NCI-H526 (cell line): ENCODE data around the gene SRSF8.

Experiments used
- DNase-seq, 2 experiments: peaks; one replicate each; lab custom pipeline; 2025; lab: John Stamatoyannopoulos, UW

The SRSF8 gene

GRCh38 chr11:95068549-95068948 is 1.8 kb downstream of the SRSF8 start:
- DNase-seq, result peak; percentile 98 to 99

- no peak for DNase-seq
Observed at GRCh38 chr11:95070471-95070870, 3.8 kb downstream of the SRSF8 start.

GRCh38 chr11:95072948-95073347 is 6.2 kb downstream of the SRSF8 start:
- DNase-seq, result no peak

GRCh38 chr11:95074792-95075563 is 8.3 kb downstream of the SRSF8 start:
- DNase-seq, result no peak

GRCh38 chr11:95076416-95076815 is 9.7 kb downstream of the SRSF8 start:
- DNase-seq, result no peak

GRCh38 chr11:95076981-95077380 is 10.3 kb downstream of the SRSF8 start:
- no peak for DNase-seq

GRCh38 chr11:95078526-95078925 is 11.8 kb downstream of the SRSF8 start:
- DNase-seq, result no peak

GRCh38 chr11:95081010-95081409 is 14.3 kb downstream of the SRSF8 start:
- no peak for DNase-seq

- no peak for DNase-seq
Observed at GRCh38 chr11:95081412-95081811, 14.7 kb downstream of the SRSF8 start.

- DNase-seq, result no peak
Observed at GRCh38 chr11:95082576-95083001, 15.9 kb downstream of the SRSF8 start.

GRCh38 chr11:95084509-95084908 is 17.8 kb downstream of the SRSF8 start:
- no peak for DNase-seq

- no peak for DNase-seq
Observed at GRCh38 chr11:95085117-95085816, 18.5 kb downstream of the SRSF8 start.

GRCh38 chr11:95086151-95086550 is 19.4 kb downstream of the SRSF8 start:
- no peak for DNase-seq

- no peak for DNase-seq
Observed at GRCh38 chr11:95086836-95087570, 20.3 kb downstream of the SRSF8 start.

GRCh38 chr11:95088946-95089619 is 22.4 kb downstream of the SRSF8 start:
- DNase-seq, result peak in 1 of 2 experiments; percentile 32

GRCh38 chr11:95089620-95090542 is 23.2 kb downstream of the SRSF8 start, which contains the start of gene ENDOD1:
TSS of gene ENDOD1 (plus strand) at chr11:95089846. CDS start at chr11:95089928, 82 bp downstream.
- DNase-seq, result peak; percentile 68 to 97

- no peak for DNase-seq
Observed at GRCh38 chr11:95091663-95092180, 25.0 kb downstream of the SRSF8 start.

GRCh38 chr11:95092549-95093324 is 26.0 kb downstream of the SRSF8 start:
- DNase-seq, result no peak

GRCh38 chr11:95093548-95093947 is 26.8 kb downstream of the SRSF8 start:
- DNase-seq, result no peak
